Nephron progenitor cell (in vitro differentiated cells): ENCODE measurements around the gene CDH22.

Experiments
- DNase-seq: peaks from one replicate; pipeline ENCODE4 v3.0.0; 2021
- H3K27ac Mint-ChIP-seq: 2 replicates; pipeline ENCODE4 v1.8.0; 2021; ENCODE audit warnings: mild to moderate bottlenecking, moderate library complexity, mixed read lengths
- H3K27me3 Mint-ChIP-seq: 2 replicates; pipeline ENCODE4 v1.8.0; 2021; ENCODE audit warnings: mild to moderate bottlenecking, low read depth, mixed read lengths; ENCODE audit not compliant: poor library complexity
- H3K36me3 Mint-ChIP-seq: 2 replicates; pipeline ENCODE4 v1.8.0; 2021; ENCODE audit warnings: low read depth, mixed read lengths
- H3K4me1 Mint-ChIP-seq: 2 replicates; pipeline ENCODE4 v1.8.0; 2021; ENCODE audit warnings: mixed read lengths
- H3K4me3 Mint-ChIP-seq: 2 replicates; pipeline ENCODE4 v1.8.0; 2021; ENCODE audit warnings: mild to moderate bottlenecking, moderate library complexity, mixed read lengths
- H3K9me3 Mint-ChIP-seq: 2 replicates; pipeline ENCODE4 v1.8.0; 2021; ENCODE audit warnings: mild to moderate bottlenecking, moderate library complexity, mixed read lengths
- TF ChIP-seq, protein P1 (sequence below): fragments of 200-600 bp; sonication (generic); IDR thresholded peaks from 2 replicates; pipeline ENCODE4 v1.5.0; 2021; ENCODE audit warnings: antibody characterized with exemption

Gene CDH22

DNA sequence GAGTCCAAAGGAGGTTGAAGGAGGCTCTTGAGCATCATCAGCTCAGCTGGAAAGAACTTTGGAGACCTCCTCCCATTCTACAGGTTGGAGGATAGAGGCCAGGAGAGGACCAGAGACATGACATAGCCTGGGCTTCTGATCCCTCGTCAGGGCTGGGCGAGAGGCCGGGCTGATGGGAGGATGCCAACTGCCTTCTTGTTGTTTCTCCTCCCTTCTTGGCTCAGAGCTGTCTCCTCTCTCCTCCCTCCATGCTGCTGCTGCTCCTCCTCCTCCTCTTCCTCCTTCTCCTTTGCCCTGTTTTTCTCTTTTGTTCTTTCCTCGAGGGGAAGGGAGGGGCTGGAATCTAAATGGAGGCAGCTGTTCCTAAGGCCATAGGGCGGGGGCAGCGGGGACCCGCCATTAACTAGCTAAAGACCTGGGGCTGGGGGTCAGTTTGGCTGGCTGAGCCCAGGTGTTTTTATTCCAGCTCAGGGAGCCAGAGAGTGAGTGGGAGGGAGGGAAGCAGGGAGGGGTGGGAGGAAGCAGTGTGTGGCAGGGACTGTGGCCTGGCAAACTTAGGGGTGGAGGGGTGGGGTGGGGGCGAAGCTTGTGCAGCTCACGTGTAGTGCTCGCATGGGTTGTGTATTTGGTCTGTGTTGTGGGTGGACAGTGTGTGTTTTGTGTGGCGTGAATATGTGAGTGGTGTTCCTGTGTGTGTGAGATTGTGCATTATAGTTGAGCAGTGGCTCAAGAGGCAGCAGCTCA is 105.4 kb downstream of the CDH22 start:
- no peak for DNase-seq
- TF ChIP-seq, protein P1, sequence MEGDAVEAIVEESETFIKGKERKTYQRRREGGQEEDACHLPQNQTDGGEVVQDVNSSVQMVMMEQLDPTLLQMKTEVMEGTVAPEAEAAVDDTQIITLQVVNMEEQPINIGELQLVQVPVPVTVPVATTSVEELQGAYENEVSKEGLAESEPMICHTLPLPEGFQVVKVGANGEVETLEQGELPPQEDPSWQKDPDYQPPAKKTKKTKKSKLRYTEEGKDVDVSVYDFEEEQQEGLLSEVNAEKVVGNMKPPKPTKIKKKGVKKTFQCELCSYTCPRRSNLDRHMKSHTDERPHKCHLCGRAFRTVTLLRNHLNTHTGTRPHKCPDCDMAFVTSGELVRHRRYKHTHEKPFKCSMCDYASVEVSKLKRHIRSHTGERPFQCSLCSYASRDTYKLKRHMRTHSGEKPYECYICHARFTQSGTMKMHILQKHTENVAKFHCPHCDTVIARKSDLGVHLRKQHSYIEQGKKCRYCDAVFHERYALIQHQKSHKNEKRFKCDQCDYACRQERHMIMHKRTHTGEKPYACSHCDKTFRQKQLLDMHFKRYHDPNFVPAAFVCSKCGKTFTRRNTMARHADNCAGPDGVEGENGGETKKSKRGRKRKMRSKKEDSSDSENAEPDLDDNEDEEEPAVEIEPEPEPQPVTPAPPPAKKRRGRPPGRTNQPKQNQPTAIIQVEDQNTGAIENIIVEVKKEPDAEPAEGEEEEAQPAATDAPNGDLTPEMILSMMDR = no peak
- peaks cover 31% of the 10 kb centered on the region for H3K27me3 Mint-ChIP-seq
- H3K4me3 Mint-ChIP-seq = no peak overlapping the region
- H3K27ac Mint-ChIP-seq = peak overlapping the region; percentile 3
- H3K9me3 Mint-ChIP-seq = no peaks in the 10 kb centered on the region
- peaks cover 52% of the 10 kb centered on the region for H3K4me1 Mint-ChIP-seq
- H3K36me3 Mint-ChIP-seq = no peaks in the 10 kb centered on the region

DNA sequence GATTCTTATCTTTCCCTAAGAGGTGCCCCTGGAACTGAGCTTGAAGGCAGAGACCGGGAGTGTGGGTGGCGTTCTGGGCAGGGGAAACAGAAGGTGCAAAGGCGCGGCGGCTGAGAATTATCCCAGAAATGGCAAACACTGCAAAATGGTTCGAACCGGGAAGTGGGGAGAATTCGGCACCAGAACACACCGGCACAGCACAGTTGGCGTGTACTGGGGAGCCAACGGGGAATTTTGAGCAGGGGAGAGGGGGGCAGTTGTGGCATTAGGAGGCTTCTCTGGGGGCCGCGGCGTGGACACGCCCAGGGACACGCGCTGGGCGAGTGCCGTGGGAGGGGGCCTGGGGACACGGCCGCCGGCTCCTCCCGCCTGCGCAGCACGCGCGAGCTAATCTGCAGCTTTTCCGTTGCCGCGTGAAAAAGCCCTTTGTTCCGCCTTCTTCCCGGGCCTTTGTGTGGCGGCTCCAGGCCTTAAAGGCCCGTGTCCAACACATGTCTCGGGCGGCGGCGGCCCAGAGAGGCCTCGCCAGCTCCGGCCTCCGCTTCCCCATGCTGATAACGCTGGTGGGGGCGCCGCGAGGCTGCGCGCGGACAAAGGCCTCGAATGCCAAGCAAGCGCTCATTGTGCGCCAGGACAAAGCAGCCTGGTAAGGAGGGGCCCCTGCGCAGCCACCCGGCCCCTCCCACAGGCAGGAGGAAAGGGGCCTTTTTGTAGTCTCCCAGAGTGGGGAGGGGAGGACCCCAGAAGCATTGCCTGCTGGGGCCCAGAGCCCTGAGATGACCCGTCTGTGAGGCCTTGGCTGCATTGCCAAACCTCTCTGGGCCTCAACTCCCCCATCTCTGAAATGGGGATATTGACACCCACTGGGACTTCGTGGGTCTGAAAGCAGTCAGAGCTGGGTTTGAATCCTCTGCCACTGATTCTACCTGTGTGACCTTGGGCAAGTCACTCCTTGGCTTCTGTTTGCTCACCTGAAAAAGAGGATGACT is 107.4 kb downstream of the CDH22 start:
- no peaks in the 10 kb centered on the region for H3K9me3 Mint-ChIP-seq
- H3K4me1 Mint-ChIP-seq = peaks cover 47% of the 10 kb centered on the region
- H3K4me3 Mint-ChIP-seq = no peak overlapping the region
- H3K27ac Mint-ChIP-seq = no peak overlapping the region
- H3K27me3 Mint-ChIP-seq = peaks cover 31% of the 10 kb centered on the region
- H3K36me3 Mint-ChIP-seq = no peaks in the 10 kb centered on the region
- TF ChIP-seq, protein P1 = no peak
- DNase-seq = no peak

DNA sequence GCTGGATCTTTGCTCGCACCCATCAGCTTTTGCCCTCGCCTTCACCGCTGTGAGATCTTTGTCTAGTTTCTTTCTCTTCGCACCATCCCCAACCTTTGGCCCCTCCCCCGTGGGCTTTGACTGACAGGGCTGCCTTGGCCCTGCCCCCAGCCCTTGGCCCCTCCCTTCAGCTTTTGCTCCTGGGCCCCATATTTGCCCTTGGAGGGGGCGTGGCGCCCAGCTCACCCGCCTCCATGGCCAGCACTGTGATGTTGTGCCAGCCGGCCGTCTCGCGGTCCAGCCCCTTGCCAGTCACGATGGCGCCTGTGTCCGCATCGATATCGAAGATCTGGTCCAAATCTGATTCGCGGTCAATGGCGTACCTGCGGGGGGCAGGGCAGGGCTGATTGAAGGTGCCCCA is 109.1 kb downstream of the CDH22 start:
- peaks cover 52% of the 10 kb centered on the region for H3K4me1 Mint-ChIP-seq
- H3K27ac Mint-ChIP-seq = no peak overlapping the region
- H3K9me3 Mint-ChIP-seq = no peaks in the 10 kb centered on the region
- H3K27me3 Mint-ChIP-seq = peaks cover 28% of the 10 kb centered on the region
- H3K36me3 Mint-ChIP-seq = no peaks in the 10 kb centered on the region
- TF ChIP-seq, protein P1 = no peak
- DNase-seq = peak; percentile 68
- peak overlapping the region; percentile 43 for H3K4me3 Mint-ChIP-seq

DNA sequence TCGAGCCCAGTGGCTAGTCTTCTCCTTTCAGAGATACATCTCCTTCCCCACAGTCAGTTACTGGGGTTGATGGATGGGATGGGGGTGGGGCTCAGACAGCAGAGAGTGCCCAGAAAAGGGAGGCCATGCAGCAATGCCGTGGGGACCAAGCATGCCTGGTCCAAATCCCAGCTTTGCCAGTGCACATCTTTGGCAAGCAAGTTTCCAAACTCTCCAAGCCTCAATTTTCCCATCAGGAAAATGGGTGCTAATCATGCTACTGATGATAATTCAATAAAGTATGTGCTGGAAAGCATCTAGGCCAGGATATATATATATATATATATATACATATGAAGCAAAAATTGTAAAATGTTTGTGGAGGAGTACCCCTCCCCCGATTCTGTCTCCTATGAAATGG is 111.3 kb downstream of the CDH22 start:
- TF ChIP-seq, protein P1 = no peak
- Mint-ChIP-seq H3K4me3 (no peak overlapping the region), H3K9me3 (no peaks in the 10 kb centered on the region)

DNA sequence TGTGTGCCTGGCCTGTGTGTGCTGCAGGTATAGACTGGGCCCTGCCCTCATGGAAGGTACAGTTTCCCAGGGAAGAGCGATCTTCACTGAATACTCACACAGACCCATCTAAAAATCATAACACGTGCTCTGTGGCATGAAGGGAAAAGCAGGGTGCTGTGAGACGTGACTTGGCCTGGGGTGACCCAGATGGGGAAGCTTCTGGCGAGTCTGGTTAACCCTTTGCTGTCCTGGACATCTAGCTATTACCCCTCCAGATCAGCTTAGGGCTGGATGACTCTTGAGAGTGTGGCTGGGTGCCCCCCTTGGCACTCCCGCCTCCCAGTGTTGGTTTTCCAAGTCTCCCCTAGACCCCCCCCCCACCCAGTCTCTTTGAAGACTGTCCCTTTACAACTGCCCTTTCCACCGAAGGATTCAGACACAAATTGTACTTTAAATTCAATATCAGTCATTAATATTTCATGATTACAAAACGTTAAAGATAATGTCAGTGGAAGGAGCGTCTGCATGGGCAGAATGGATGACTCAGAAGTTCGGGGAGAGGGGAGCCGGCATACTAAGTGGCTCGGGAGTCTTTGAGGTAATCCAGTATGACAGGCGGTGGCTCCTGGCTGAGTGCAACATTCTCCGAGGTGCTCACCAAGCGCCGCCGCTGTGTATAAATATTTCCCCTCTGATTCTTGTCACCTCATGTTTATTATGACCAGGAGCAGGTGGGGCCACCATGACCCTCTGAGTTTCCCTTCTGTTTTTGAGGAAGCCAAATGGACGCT is 112.8 kb downstream of the CDH22 start:
- TF ChIP-seq, protein P1 = no peak
- Mint-ChIP-seq H3K27ac (no peak overlapping the region), H3K36me3 (no peaks in the 10 kb centered on the region), H3K9me3 (no peaks in the 10 kb centered on the region), H3K4me3 (no peak overlapping the region), H3K27me3 (peaks cover 23% of the 10 kb centered on the region), H3K4me1 (peaks cover 59% of the 10 kb centered on the region)
- no peak for DNase-seq

More for the DNA sequence above, 111.3 kb downstream of the CDH22 start:
- Mint-ChIP-seq H3K36me3 (no peaks in the 10 kb centered on the region), H3K4me1 (peaks cover 60% of the 10 kb centered on the region), H3K27me3 (peaks cover 26% of the 10 kb centered on the region), H3K27ac (no peak overlapping the region)
- DNase-seq = no peak
